Measurements from ENCODE around the gene C1orf122. TPM values are rescaled to one million over a fixed set of nuclear protein-coding genes. Genes with fewer than 3 reads are reported as not detected.

Gene C1orf122
- total and polyA plus RNA-seq, 2 of the 13 experiments (the other 11 are each of a cell fraction or from before 2014, with no cell fraction given) = 18.7 to 40.6 TPM

- TF ChIP-seq POLR2AphosphoS5 (IDR thresholded peaks at IDR 0.05; ENCODE audit: low read depth, low read length) (no peak), GLI4 (CRISPR knock-in tag; IDR thresholded peaks at IDR 0.05; ENCODE audit: borderline replicate concordance) (no peak), ZNF747 (CRISPR knock-in tag; IDR thresholded peaks at IDR 0.05; ENCODE audit: borderline replicate concordance) (no peak), ADNP (CRISPR knock-in tag; IDR thresholded peaks at IDR 0.05) (no peak), ZNF839 (CRISPR knock-in tag; IDR thresholded peaks at IDR 0.05; ENCODE audit: borderline replicate concordance) (no peak), GPBP1L1 (CRISPR knock-in tag; IDR thresholded peaks at IDR 0.05) (no peak)
- TF ChIP-seq, protein P1, sequence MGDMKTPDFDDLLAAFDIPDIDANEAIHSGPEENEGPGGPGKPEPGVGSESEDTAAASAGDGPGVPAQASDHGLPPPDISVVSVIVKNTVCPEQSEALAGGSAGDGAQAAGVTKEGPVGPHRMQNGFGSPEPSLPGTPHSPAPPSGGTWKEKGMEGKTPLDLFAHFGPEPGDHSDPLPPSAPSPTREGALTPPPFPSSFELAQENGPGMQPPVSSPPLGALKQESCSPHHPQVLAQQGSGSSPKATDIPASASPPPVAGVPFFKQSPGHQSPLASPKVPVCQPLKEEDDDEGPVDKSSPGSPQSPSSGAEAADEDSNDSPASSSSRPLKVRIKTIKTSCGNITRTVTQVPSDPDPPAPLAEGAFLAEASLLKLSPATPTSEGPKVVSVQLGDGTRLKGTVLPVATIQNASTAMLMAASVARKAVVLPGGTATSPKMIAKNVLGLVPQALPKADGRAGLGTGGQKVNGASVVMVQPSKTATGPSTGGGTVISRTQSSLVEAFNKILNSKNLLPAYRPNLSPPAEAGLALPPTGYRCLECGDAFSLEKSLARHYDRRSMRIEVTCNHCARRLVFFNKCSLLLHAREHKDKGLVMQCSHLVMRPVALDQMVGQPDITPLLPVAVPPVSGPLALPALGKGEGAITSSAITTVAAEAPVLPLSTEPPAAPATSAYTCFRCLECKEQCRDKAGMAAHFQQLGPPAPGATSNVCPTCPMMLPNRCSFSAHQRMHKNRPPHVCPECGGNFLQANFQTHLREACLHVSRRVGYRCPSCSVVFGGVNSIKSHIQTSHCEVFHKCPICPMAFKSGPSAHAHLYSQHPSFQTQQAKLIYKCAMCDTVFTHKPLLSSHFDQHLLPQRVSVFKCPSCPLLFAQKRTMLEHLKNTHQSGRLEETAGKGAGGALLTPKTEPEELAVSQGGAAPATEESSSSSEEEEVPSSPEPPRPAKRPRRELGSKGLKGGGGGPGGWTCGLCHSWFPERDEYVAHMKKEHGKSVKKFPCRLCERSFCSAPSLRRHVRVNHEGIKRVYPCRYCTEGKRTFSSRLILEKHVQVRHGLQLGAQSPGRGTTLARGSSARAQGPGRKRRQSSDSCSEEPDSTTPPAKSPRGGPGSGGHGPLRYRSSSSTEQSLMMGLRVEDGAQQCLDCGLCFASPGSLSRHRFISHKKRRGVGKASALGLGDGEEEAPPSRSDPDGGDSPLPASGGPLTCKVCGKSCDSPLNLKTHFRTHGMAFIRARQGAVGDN (CRISPR knock-in tag; IDR thresholded peaks at IDR 0.05) = no peak
Observed at GRCh38 chr1:37761416-37762095, 46.0 kb upstream of the C1orf122 start (continued).
